ENCODE data around the gene CACNA2D2. TPM values are rescaled to one million over a fixed set of nuclear protein-coding genes. Genes with fewer than 3 reads are reported as not detected.

Gene CACNA2D2
- total and polyA plus RNA-seq, 2 donors (not counting 1 experiment from before 2014, with no cell fraction given) = 0.06 TPM; not detected in 1

DNA sequence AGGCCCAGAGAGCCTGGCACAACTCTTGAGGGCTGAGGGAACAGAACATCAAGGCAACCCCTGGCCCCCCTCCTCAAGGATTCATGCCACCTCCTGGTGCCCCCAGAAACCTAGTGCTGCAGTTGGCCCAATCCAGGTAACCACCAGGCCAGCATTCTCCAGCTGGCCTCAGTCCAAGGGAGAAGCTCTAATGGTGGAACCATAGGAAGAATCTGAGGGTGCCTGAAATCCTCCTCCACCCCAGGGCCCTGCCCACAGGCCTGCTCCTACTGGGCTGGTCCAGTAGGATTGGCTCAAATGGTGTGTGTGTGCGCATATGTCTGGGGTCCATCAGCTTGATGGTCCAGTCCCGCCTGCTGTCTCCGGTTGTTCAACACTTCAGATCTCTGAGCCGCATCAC is 188.6 kb downstream of the CACNA2D2 start:
- Histone ChIP-seq H3K79me2 (ENCODE audit: control insufficient read depth, insufficient read depth, low read length) (peaks cover 15% of the 10 kb centered on the region), H4K20me1 (ENCODE audit: control insufficient read depth, extremely low read depth, insufficient read depth, low read length) (no peaks in the 10 kb centered on the region), H3K27ac (ENCODE audit: insufficient read depth, low read length) (no peak overlapping the region), H3K4me1 (ENCODE audit: control insufficient read depth, extremely low read depth, insufficient read depth, low read length) (peaks cover 2% of the 10 kb centered on the region), H3K36me3 (ENCODE audit: control insufficient read depth, insufficient read depth, low read length) (peaks cover 18% of the 10 kb centered on the region), H3K4me2 (ENCODE audit: extremely low read depth, insufficient read depth, low read length) (no peak overlapping the region), H2AFZ (ENCODE audit: low read length) (no peak overlapping the region), H3K9ac (ENCODE audit: insufficient read depth, low read length) (no peak overlapping the region), H3K27me3 (ENCODE audit: control insufficient read depth, insufficient read depth, low read length) (no peaks in the 10 kb centered on the region), H3K4me3 (replicated peaks in 1 of 4; ENCODE audit: control extremely low read depth in 1 of 4, insufficient read depth in 1 of 4, low read depth in 3 of 4, low read length in 4 of 4) (no peak overlapping the region), H3K9me3 (ENCODE audit: control insufficient read depth, insufficient read depth, low read depth, low read length) (no peaks in the 10 kb centered on the region)
- TF ChIP-seq, protein P1, sequence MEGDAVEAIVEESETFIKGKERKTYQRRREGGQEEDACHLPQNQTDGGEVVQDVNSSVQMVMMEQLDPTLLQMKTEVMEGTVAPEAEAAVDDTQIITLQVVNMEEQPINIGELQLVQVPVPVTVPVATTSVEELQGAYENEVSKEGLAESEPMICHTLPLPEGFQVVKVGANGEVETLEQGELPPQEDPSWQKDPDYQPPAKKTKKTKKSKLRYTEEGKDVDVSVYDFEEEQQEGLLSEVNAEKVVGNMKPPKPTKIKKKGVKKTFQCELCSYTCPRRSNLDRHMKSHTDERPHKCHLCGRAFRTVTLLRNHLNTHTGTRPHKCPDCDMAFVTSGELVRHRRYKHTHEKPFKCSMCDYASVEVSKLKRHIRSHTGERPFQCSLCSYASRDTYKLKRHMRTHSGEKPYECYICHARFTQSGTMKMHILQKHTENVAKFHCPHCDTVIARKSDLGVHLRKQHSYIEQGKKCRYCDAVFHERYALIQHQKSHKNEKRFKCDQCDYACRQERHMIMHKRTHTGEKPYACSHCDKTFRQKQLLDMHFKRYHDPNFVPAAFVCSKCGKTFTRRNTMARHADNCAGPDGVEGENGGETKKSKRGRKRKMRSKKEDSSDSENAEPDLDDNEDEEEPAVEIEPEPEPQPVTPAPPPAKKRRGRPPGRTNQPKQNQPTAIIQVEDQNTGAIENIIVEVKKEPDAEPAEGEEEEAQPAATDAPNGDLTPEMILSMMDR (conservative IDR thresholded peaks at IDR 0.05 in 1 of 2, IDR thresholded peaks at IDR 0.05 in 1 of 2; ENCODE audit: low read depth in 1 of 2, low read length in 2 of 2) = no peak
- no peak for TF ChIP-seq EZH2 (IDR thresholded peaks at IDR 0.05; ENCODE audit: low read length, missing control alignments)
- DNase-seq (ENCODE audit: low read depth in 2 of 2) = no peak

DNA sequence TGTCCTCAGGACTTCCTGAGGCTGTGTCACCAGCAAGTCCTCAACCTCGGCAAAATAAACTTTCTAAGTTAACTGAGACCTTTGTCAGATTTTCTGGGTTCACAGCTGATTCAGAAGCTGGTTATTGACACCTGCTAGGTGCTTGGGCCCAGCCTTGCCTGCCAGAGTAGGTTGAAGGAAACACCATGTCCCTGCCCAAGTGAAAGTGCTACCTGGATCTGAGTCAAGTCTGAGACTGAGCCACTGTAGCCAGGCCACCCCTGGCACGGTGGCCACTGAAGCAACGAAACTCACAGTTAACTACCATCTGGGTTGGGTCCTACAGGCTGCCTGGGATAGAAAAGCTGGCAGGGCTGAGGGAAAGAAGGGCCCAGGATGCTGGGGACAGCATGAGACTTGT is 189.1 kb downstream of the CACNA2D2 start:
- Histone ChIP-seq H3K27ac (ENCODE audit: insufficient read depth, low read length) (no peak overlapping the region), H3K9ac (ENCODE audit: insufficient read depth, low read length) (no peak overlapping the region), H2AFZ (ENCODE audit: low read length) (no peak overlapping the region), H3K36me3 (ENCODE audit: control insufficient read depth, insufficient read depth, low read length) (peaks cover 16% of the 10 kb centered on the region), H3K4me1 (ENCODE audit: control insufficient read depth, extremely low read depth, insufficient read depth, low read length) (peaks cover 2% of the 10 kb centered on the region), H3K27me3 (ENCODE audit: control insufficient read depth, insufficient read depth, low read length) (no peaks in the 10 kb centered on the region), H3K4me3 (replicated peaks in 1 of 4; ENCODE audit: control extremely low read depth in 1 of 4, insufficient read depth in 1 of 4, low read depth in 3 of 4, low read length in 4 of 4) (no peak overlapping the region), H3K79me2 (ENCODE audit: control insufficient read depth, insufficient read depth, low read length) (peaks cover 11% of the 10 kb centered on the region), H3K9me3 (ENCODE audit: control insufficient read depth, insufficient read depth, low read depth, low read length) (no peaks in the 10 kb centered on the region), H3K4me2 (ENCODE audit: extremely low read depth, insufficient read depth, low read length) (no peak overlapping the region), H4K20me1 (ENCODE audit: control insufficient read depth, extremely low read depth, insufficient read depth, low read length) (no peaks in the 10 kb centered on the region)
- no peak for TF ChIP-seq EZH2 (IDR thresholded peaks at IDR 0.05; ENCODE audit: low read length, missing control alignments)
- TF ChIP-seq, protein P1 (conservative IDR thresholded peaks at IDR 0.05 in 1 of 2, IDR thresholded peaks at IDR 0.05 in 1 of 2; ENCODE audit: low read depth in 1 of 2, low read length in 2 of 2) = no peak
- DNase-seq (ENCODE audit: low read depth in 2 of 2) = no peak

Other genes starting within 250 kb of the CACNA2D2 start
- gene SEMA3B, start 234.5 kb downstream of the CACNA2D2 start, total RNA-seq = 51.6 and 85.2 TPM in 2 replicates
- 17.6 and 23.5 TPM in 2 replicates for gene SEMA3B, start 234.5 kb downstream of the CACNA2D2 start, polyA plus RNA-seq
- not detected in 2 replicates for gene LSMEM2, start 224.5 kb downstream of the CACNA2D2 start, total RNA-seq
- gene LSMEM2, start 224.5 kb downstream of the CACNA2D2 start, polyA plus RNA-seq = not detected in 2 replicates
- 51.0 and 56.0 TPM in 2 replicates for gene IFRD2, start 211.2 kb downstream of the CACNA2D2 start, total RNA-seq
- 28.1 and 44.0 TPM in 2 replicates for gene IFRD2, start 211.2 kb downstream of the CACNA2D2 start, polyA plus RNA-seq
- gene HYAL3, start 204.2 kb downstream of the CACNA2D2 start, total RNA-seq = 5.6 and 7.4 TPM in 2 replicates
- 3.0 and 3.2 TPM in 2 replicates for gene HYAL3, start 204.2 kb downstream of the CACNA2D2 start, polyA plus RNA-seq
- gene NAA80, start 204.2 kb downstream of the CACNA2D2 start, total RNA-seq = 2.1 and 3.8 TPM in 2 replicates
- gene NAA80, start 204.2 kb downstream of the CACNA2D2 start, polyA plus RNA-seq = 3.1 and 4.3 TPM in 2 replicates
- gene HYAL1, start 200.1 kb downstream of the CACNA2D2 start, total RNA-seq = 1.3 and 1.8 TPM in 2 replicates
- 1.8 and 2.5 TPM in 2 replicates for gene HYAL1, start 200.1 kb downstream of the CACNA2D2 start, polyA plus RNA-seq
- gene HYAL2, start 180.9 kb downstream of the CACNA2D2 start, total RNA-seq = 50.6 and 52.5 TPM in 2 replicates
- 35.1 and 36.9 TPM in 2 replicates for gene HYAL2, start 180.9 kb downstream of the CACNA2D2 start, polyA plus RNA-seq
- 13.4 and 14.6 TPM in 2 replicates for gene TUSC2, start 175.4 kb downstream of the CACNA2D2 start, total RNA-seq
- 15.3 and 19.2 TPM in 2 replicates for gene TUSC2, start 175.4 kb downstream of the CACNA2D2 start, polyA plus RNA-seq
- 24.1 and 32.4 TPM in 2 replicates for gene RASSF1, start 162.8 kb downstream of the CACNA2D2 start, total RNA-seq
- 33.3 and 41.7 TPM in 2 replicates for gene RASSF1, start 162.8 kb downstream of the CACNA2D2 start, polyA plus RNA-seq
- gene ZMYND10, start 157.9 kb downstream of the CACNA2D2 start, total RNA-seq = 0.26 and 0.83 TPM in 2 replicates
- 0.32 and 0.93 TPM in 2 replicates for gene ZMYND10, start 157.9 kb downstream of the CACNA2D2 start, polyA plus RNA-seq
- 19.3 and 27.2 TPM in 2 replicates for gene NPRL2, start 152.9 kb downstream of the CACNA2D2 start, total RNA-seq
- 21.4 and 26.2 TPM in 2 replicates for gene NPRL2, start 152.9 kb downstream of the CACNA2D2 start, polyA plus RNA-seq
- gene CYB561D2, start 152.8 kb downstream of the CACNA2D2 start, total RNA-seq = 24.1 and 28.6 TPM in 2 replicates
- 16.4 and 16.7 TPM in 2 replicates for gene CYB561D2, start 152.8 kb downstream of the CACNA2D2 start, polyA plus RNA-seq
- gene TMEM115, start 144.1 kb downstream of the CACNA2D2 start, total RNA-seq = 39.3 and 44.8 TPM in 2 replicates
- 28.2 and 28.9 TPM in 2 replicates for gene TMEM115, start 144.1 kb downstream of the CACNA2D2 start, polyA plus RNA-seq
- 14.1 and 25.8 TPM in 2 replicates for gene C3orf18, start 64.1 kb upstream of the CACNA2D2 start, total RNA-seq
- 8.7 and 9.4 TPM in 2 replicates for gene C3orf18, start 64.1 kb upstream of the CACNA2D2 start, polyA plus RNA-seq
- 8.2 and 12.7 TPM in 2 replicates for gene HEMK1, start 65.9 kb upstream of the CACNA2D2 start, total RNA-seq
- 6.1 and 8.4 TPM in 2 replicates for gene HEMK1, start 65.9 kb upstream of the CACNA2D2 start, polyA plus RNA-seq
- gene CISH, start 108.1 kb upstream of the CACNA2D2 start, total RNA-seq = 0.99 and 1.0 TPM in 2 replicates
- gene CISH, start 108.1 kb upstream of the CACNA2D2 start, polyA plus RNA-seq = 1.6 and 1.9 TPM in 2 replicates
- gene MAPKAPK3, start 113.5 kb upstream of the CACNA2D2 start, total RNA-seq = 25.4 and 34.3 TPM in 2 replicates
- gene MAPKAPK3, start 113.5 kb upstream of the CACNA2D2 start, polyA plus RNA-seq = 38.4 and 44.6 TPM in 2 replicates
- 0.17 and 0.26 TPM in 2 replicates for gene DOCK3, start 171.3 kb upstream of the CACNA2D2 start, total RNA-seq
- gene DOCK3, start 171.3 kb upstream of the CACNA2D2 start, polyA plus RNA-seq = 0.07 TPM in 2 replicates

Data from fibroblast of lung (primary cell).